Measurements from ENCODE around the gene IGSF1. TPM values are rescaled to one million over a fixed set of nuclear protein-coding genes. Genes with fewer than 3 reads are reported as not detected.

Gene IGSF1
- not detected in 2 replicates for total RNA-seq
- not detected for polyA plus RNA-seq (2012)

- DNase-seq (ENCODE audit: low read depth), result no peak
Measured at GRCh38 chrX:131288738-131289511, at the start of gene IGSF1. TSS of gene IGSF1 (minus strand) at chrX:131289306. CDS start at chrX:131286674, 2,632 bp downstream.

DNA sequence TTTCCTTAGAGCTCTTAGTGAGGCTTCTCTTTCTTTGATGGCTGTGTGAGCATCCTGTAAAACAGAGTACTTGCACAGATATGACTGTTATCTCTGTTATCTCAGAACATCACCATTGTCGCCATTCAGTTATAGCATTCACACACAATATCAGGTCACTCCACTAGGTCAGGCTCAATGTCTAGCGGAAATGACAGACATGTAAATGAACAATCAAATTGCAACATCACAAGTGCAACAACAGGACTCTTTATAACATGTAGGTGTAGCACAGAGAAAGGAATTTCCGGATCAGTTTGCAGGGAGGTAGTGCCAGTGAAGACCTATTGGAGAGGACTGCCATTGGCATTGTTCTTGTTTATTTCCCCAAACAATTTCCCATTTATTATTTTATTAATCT, 43.2 kb upstream of the IGSF1 start:
- DNase-seq (ENCODE audit: low read depth), result no peak

DNA sequence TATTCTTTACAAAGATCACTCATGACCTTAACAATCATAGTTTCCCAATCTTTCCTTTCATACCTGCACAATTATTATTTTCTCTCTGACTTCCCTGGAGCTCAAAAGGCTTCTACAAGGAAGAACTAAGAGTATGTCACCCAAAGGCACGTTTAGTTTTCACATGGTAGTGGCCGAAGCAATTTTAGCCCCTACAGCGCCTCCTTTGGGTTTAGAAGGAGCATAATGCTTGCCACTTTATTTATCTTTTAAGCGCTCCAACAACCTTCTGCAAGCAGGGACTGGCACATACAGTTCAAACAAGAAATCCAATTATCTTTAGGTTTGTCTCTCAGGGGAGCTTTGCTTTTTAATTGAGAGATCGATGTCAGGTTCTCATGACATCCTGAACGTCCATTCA, 42.0 kb upstream of the IGSF1 start:
- DNase-seq (ENCODE audit: low read depth), result no peak

GRCh38 chrX:131330735-131331134, 41.6 kb upstream of the IGSF1 start:
- no peak for DNase-seq (ENCODE audit: low read depth)

GRCh38 chrX:131322651-131323050, 33.5 kb upstream of the IGSF1 start:
- DNase-seq (ENCODE audit: low read depth), result no peak

DNA sequence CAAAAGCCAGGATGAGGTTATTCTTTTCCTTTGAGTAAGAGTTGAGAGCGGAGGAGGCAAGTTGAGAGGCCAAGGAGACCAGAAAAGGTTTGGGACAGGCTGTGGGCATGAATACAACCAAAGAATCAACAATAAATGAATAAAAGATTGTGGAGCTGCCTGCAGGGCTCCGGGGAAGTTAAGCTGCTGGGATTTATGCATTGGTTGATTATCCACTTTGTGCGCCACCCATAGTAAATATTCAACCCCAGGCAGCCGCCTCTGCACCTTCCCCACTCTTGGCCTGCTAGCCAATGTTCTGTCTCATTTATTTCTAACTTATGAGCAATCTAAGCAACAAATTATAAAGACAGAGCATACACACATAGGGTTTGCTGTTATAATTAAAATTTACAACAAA, 28.2 kb upstream of the IGSF1 start:
- DNase-seq (ENCODE audit: low read depth), result no peak

GRCh38 chrX:131316260-131316659, 27.2 kb upstream of the IGSF1 start:
- no peak for DNase-seq (ENCODE audit: low read depth)

DNA sequence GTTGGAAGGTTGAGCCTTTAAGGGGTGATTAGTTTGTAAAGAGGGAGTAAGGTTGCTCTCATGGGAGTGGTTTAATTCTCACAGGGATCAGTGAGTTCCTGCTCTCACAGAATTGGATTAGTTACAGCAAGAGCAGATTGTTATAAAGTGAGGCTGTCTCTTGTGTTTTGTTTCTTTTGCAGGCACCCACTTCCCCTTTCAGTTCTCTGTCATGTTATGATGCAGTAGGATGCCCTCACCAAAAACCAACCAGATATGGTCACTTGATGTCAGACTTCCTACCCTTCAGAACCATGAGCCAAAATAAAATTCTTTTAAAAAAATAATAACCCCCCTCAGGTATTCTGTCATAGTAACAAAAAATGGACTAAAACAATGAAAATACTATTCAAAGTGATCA, 19.9 kb upstream of the IGSF1 start:
- no peak for DNase-seq (ENCODE audit: low read depth)

- no peak for DNase-seq (ENCODE audit: low read depth)
Measured at GRCh38 chrX:131306601-131307000, 17.5 kb upstream of the IGSF1 start.

DNA sequence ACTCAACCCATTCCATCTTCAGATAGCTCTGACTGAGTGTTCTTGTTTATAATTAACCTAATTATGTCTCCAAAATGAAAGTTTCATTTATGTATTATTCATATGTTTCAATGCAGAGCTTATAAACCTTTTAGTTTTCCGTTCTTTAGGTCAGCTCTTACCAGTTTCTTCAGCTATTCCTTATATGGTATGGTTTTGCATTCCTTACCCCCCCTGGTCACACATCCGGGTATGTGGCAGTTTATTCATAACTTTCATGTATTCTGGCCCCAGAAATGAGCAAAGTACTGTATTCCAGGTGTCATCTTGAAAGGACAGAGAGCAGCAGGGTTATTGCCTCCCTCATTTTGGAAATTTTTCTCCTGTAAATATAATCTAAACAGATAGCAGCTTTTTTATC, 16.8 kb upstream of the IGSF1 start:
- no peak for DNase-seq (ENCODE audit: low read depth)

DNA sequence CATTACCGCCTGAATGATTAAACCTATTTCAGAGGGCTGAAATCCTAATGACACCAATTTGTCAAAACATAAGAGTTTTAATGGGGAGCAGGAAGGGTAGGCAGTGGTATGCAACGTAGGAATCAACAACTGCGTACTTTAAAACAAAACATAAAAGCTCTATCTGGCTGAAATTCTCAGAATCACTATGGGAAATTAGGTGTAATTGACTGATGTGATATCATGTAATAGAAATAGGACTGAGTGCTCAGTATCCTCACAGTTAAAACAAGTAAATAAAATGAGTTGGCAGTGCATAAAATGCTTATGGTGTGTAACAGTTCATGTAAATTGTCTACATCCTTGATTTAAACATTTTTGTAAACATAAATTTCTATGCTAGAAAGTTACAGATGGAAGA, 13.6 kb upstream of the IGSF1 start:
- DNase-seq (ENCODE audit: low read depth), result no peak

DNA sequence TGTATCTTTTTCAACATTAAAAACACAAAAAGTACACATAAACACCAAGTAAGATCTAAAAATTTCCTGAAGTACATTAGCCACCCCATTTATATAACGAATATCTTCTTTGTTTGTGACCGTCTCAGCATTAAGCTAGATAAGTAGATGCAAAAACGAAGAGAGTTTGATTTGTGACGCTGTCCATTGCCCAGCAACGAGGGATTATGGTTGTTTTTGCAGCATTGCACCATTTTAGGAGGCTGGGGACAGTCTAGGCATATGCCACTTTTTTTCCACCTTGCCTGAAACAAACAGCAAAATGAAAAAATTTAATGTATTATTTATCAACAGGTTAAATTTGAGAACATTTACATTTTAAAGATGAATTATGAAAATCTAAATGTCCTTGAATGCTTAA, 12.0 kb upstream of the IGSF1 start:
- DNase-seq (ENCODE audit: low read depth), result no peak

DNA sequence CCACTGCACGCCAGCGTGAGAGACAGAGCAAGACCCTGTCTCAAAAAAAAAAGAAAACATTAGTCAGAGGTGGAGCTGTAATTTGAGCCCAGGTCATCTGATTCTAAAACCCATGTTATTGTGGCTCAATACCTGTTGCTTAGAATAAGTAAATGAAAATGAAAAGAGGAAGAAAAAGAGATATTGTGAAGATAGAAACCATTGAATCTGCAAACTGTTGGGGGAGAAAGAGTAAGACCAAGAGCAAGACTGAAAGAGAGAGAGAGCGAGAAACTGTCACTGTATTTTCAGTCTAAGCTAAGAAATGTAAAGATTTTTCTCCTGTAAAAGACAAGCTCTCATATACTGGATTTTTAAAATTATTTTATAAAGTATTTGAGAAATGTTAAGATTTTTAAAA, 9.7 kb upstream of the IGSF1 start:
- no peak for DNase-seq (ENCODE audit: low read depth)

- DNase-seq (ENCODE audit: low read depth), result no peak
Measured at GRCh38 chrX:131298036-131298435, 8.9 kb upstream of the IGSF1 start.

GRCh38 chrX:131289527-131289926, 421 bp upstream of the IGSF1 start:
- DNase-seq (ENCODE audit: low read depth), result no peak

GRCh38 chrX:131288188-131288587, 918 bp downstream of the IGSF1 start:
- no peak for DNase-seq (ENCODE audit: low read depth)

- DNase-seq (ENCODE audit: low read depth), result no peak
Measured at GRCh38 chrX:131287560-131288179, 1.4 kb downstream of the IGSF1 start.

DNA sequence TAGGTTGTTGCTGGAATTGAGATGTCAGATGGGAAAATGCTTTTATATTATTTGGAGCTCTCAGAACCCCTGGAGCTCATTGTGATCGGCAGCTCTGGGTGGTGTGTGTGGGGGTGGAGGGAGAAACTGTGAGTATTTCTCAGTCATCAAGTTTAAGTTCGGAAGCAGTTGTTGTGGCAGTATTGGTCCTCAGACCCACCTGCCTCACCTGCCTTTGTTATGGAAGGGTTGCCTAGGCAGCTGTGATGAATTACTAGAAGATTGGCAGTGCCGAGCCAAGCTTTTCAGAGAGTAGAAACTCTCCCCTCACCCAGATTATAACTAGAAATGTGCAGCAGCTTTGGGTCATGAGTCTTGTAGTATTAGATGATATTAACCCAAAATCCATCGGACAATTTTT, 9.5 kb downstream of the IGSF1 start:
- DNase-seq (ENCODE audit: low read depth), result no peak

DNA sequence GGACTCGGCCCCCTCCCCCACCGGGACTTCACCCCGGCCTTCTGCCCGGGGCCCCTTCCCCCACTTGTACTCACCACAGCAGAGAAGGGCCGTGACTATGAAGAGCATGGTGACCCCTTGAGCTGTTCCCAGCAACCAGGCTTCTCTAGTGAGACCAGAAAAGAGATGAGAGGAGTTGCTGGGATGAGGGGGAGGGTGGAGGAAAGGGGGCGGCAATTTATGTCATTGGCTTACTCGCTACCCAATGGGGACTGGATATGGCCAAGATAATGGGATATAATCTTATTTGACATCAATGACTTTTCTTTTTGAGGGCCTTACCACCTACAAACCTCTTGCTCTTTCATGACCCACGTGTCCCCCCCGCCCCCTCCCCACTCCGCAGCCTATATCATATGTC, 9.9 kb downstream of the IGSF1 start:
- DNase-seq (ENCODE audit: low read depth), result no peak

- DNase-seq (ENCODE audit: low read depth), result no peak
Measured at GRCh38 chrX:131277543-131278136, 11.5 kb downstream of the IGSF1 start.

DNA sequence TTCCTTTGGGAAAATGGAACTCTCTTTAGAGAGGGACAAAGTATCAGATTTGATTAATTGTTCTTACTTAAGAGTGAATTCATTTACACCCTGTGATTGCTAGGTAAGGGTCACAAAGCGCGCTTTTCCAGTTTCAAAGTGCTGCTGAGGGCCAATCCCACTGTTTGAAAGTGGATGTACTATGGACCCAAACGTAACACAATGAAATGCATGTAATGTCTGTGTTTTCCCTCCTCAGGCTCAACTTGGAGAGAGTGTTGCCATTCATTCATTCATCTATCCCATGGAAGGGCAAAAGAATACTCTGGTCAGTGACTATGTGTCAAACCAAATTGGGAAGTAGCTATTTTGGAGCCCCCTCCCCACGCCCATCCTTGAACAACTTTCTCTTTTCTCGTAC, 16.1 kb downstream of the IGSF1 start:
- no peak for DNase-seq (ENCODE audit: low read depth)

GRCh38 chrX:131271826-131272225, 17.3 kb downstream of the IGSF1 start:
- DNase-seq (ENCODE audit: low read depth), result no peak

DNA sequence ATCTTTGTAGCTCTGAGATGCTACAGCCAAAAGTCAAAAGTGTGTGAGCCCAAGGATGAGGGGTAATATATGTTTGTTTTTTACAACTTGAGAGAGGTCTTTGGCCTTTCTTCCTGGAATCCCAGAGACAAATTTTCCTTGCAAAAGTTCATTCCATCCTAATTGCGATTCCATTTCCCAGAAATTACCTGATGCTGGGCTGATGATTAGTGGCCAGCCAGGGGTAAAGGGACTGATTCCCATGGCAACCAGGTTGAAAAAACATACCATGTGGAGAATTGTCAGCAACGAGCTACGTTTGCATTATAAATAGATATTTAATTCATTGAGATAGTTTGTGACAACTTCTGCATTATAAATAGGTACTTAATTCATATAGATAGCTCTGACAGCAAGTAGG, 17.8 kb downstream of the IGSF1 start:
- DNase-seq (ENCODE audit: low read depth), result no peak

Data from myocyte (in vitro differentiated cells).